ENCODE data around the gene DGKQ.

DGKQ gene, protein sequence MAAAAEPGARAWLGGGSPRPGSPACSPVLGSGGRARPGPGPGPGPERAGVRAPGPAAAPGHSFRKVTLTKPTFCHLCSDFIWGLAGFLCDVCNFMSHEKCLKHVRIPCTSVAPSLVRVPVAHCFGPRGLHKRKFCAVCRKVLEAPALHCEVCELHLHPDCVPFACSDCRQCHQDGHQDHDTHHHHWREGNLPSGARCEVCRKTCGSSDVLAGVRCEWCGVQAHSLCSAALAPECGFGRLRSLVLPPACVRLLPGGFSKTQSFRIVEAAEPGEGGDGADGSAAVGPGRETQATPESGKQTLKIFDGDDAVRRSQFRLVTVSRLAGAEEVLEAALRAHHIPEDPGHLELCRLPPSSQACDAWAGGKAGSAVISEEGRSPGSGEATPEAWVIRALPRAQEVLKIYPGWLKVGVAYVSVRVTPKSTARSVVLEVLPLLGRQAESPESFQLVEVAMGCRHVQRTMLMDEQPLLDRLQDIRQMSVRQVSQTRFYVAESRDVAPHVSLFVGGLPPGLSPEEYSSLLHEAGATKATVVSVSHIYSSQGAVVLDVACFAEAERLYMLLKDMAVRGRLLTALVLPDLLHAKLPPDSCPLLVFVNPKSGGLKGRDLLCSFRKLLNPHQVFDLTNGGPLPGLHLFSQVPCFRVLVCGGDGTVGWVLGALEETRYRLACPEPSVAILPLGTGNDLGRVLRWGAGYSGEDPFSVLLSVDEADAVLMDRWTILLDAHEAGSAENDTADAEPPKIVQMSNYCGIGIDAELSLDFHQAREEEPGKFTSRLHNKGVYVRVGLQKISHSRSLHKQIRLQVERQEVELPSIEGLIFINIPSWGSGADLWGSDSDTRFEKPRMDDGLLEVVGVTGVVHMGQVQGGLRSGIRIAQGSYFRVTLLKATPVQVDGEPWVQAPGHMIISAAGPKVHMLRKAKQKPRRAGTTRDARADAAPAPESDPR

DNA sequence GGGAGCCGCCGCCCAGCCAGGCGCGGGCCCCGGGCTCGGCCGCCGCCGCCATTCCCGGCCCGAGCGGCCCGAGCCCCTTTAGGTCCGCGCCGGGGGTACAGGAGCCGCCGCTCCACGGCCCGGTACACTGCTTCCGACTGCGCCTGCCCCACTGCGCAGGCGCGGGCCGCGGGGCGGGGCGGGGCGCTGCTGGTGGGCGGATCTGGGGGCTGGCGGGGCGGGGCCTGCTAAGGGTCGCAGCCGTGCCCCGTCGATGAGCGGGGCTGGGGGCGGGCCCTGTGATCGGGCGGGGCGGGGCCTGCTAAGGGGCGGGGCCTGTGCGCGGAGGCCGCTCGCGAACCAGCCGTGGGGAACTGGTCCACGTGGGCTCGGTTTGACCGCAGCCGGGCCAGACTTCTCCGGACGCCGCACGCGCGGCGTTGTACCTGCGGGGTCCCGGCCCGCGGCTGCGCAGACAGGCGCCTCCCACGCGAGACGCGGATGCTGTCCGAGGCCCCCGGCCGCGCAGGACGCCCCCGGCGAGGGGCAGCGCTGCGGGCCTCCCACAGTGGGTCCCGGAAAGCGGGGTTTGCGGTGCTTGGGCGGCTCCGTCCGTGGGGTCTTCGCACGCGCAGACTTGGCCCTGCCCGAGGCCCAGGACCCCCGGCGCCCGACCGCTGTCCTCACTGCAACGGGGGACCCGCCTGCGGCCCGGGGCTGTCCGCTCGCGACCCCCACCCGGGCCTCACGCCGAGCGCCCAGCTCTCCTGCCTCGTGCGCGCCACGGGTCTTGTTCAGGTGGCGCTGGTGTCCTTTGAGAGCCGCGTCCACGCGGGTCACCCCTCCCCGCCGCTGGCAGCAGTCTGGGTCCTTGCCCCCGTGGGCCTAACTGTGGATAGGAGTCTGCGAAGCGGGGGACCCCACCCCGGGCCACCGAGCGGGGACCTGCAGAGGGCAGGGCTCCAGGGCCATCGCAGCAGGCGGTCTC is at the start of gene DGKQ:
TSS of gene DGKQ (minus strand) at position 139 of the 967 bp plus-strand sequence. CDS start at position 52, 87 bp downstream.
- peak within 1 kb of the TSS; percentile 75 for H3K4me3 ChIP-seq (ENCODE audit: low read depth, low read length)
- no peak for DNase-seq (ENCODE audit: low read depth, low spot score)
- POLR2A ChIA-PET: no interaction called here
- TF ChIP-seq, protein P1, sequence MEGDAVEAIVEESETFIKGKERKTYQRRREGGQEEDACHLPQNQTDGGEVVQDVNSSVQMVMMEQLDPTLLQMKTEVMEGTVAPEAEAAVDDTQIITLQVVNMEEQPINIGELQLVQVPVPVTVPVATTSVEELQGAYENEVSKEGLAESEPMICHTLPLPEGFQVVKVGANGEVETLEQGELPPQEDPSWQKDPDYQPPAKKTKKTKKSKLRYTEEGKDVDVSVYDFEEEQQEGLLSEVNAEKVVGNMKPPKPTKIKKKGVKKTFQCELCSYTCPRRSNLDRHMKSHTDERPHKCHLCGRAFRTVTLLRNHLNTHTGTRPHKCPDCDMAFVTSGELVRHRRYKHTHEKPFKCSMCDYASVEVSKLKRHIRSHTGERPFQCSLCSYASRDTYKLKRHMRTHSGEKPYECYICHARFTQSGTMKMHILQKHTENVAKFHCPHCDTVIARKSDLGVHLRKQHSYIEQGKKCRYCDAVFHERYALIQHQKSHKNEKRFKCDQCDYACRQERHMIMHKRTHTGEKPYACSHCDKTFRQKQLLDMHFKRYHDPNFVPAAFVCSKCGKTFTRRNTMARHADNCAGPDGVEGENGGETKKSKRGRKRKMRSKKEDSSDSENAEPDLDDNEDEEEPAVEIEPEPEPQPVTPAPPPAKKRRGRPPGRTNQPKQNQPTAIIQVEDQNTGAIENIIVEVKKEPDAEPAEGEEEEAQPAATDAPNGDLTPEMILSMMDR (IDR thresholded peaks at IDR 0.05; ENCODE audit: insufficient read depth, low read length, missing control alignments): no peak
- CTCF ChIA-PET: interaction anchor here (0.9 to 1.3 kb wide), 2 partner anchors 14 to 104 kb away, joined by 3 read pairs; no protein-coding TSS in a partner anchor

DNA sequence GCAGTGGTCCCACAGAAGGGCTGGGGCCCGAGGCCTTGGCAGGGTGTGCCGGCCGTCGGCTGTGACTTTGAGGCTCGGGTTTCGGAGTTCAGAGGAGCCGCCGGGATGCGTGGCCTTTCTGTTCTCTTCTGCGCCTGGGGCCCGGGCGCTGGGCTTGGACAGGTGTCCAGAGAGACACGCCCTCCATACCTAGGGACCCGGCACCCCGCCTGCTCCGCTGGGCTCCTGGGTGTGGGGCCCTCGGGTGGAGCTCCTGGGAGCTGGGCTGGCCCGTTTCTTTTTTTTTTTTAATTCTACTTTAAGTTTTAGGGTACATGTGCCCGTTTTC is 49.3 kb upstream of the DGKQ start:
- CTCF ChIA-PET: interaction anchor here (0.7 kb wide), 1 partner anchor 12 kb away, joined by 3 read pairs; no protein-coding TSS in a partner anchor
- no peak for DNase-seq (ENCODE audit: low read depth, low spot score)
- no peak overlapping the region for H3K4me3 ChIP-seq (ENCODE audit: low read depth, low read length)
- TF ChIP-seq, protein P1 (IDR thresholded peaks at IDR 0.05; ENCODE audit: insufficient read depth, low read length, missing control alignments): no peak
- POLR2A ChIA-PET: no interaction called here

DNA sequence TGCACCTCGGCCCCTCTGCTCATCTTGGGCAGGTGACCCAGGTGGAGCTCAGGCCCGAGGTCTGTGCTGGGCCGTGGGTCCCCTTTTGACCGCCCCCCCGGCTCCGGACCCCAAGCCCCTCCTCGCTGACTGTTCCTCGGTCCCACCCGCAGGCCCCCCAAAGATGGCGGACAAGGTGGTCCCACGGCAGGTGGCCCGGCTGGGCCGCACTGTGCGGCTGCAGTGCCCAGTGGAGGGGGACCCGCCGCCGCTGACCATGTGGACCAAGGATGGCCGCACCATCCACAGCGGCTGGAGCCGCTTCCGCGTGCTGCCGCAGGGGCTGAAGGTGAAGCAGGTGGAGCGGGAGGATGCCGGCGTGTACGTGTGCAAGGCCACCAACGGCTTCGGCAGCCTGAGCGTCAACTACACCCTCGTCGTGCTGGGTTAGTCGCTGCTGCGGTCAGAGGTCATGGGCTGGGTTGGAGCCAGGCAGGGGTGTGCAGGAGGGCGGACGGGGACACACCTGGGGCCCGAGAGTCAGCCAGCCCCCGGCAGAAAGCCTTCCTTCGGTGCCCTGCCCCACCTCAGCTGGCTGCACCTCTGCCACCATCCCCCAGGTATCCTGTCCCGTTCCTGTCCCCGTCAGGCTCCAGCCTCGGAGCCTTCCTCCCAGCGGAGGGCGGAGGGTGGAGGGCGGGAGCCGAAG is 48.8 kb upstream of the DGKQ start:
- DNase-seq (ENCODE audit: low read depth, low spot score): no peak
- no peak overlapping the region for H3K4me3 ChIP-seq (ENCODE audit: low read depth, low read length)
- TF ChIP-seq, protein P1 (IDR thresholded peaks at IDR 0.05; ENCODE audit: insufficient read depth, low read length, missing control alignments): no peak
- ChIA-PET POLR2A (no interaction called here), CTCF (no interaction called here)

DNA sequence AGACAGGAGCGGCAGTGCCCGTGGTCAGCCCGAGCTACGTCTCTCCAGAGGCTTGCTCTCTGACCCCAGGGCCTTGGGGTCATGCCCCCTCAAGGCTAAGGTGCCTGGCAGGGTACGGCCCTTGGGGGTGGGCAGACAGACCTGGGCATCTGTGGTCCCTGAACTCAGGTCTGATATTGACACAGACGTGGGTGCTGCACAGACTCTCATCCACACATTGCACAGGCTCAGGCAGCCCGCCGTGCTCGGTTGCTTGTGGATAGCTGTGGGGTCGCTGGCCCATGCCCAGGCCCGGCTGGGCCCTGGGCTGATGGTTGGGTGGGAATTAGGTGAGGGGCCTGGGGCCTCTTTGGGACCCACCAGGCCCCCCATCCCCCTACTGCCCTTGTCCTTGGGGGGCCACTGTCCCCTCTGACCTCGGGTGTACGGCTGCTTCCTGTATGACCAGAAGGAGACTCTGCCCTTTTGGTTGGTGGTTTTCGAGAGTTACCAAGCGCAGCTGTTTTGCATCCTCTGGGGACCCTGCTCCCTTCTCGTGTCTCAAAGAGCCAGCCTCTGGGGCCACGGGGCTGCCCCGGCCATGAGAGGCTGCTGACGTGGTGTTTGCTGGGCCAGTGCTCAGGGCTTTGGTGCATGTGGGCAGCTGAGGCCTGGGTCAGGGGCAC is 48.1 kb upstream of the DGKQ start:
- H3K4me3 ChIP-seq (ENCODE audit: low read depth, low read length): no peak overlapping the region

More for the DNA sequence above, 48.1 kb upstream of the DGKQ start:
- DNase-seq (ENCODE audit: low read depth, low spot score): no peak
- POLR2A ChIA-PET: no interaction called here
- CTCF ChIA-PET: no interaction called here
- TF ChIP-seq, protein P1 (IDR thresholded peaks at IDR 0.05; ENCODE audit: insufficient read depth, low read length, missing control alignments): no peak

All from AG04449 (cell line).